Measurements from ENCODE around the gene YPEL2.

DNA sequence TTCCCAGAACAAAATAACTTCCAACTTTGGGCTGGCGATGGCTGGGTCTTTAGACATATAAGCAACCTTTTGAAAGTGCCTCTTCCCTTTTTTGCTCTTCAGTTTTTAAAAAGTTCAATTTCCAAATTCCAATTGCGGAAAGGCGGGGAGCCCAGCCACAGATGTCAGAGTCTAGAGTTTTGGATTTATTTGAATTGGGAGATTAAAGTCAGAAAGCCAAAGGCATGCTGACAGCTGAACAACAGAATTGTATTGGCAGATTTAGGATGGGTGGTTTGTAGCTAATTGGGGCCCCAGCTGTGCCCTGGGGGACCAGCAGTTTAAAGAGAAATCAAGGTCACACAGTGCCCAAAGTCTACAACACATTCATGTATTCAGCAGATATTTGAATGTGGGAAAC lies 10.5 kb downstream of the YPEL2 start:
- TF ChIP-seq, protein P1, sequence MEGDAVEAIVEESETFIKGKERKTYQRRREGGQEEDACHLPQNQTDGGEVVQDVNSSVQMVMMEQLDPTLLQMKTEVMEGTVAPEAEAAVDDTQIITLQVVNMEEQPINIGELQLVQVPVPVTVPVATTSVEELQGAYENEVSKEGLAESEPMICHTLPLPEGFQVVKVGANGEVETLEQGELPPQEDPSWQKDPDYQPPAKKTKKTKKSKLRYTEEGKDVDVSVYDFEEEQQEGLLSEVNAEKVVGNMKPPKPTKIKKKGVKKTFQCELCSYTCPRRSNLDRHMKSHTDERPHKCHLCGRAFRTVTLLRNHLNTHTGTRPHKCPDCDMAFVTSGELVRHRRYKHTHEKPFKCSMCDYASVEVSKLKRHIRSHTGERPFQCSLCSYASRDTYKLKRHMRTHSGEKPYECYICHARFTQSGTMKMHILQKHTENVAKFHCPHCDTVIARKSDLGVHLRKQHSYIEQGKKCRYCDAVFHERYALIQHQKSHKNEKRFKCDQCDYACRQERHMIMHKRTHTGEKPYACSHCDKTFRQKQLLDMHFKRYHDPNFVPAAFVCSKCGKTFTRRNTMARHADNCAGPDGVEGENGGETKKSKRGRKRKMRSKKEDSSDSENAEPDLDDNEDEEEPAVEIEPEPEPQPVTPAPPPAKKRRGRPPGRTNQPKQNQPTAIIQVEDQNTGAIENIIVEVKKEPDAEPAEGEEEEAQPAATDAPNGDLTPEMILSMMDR (conservative IDR thresholded peaks at IDR 0.05; ENCODE audit: low read length), result no peak
- TF ChIP-seq EZH2phosphoT487 (IDR thresholded peaks at IDR 0.05; ENCODE audit: borderline replicate concordance), result no peak
